Rectal smooth muscle tissue (tissue), 1 donor: ENCODE data around the gene KLF2.

Experiments used
- H3K27ac ChIP-seq: one replicate; pipeline ENCODE4 v1.7.0; 2013; ENCODE audit warnings: low read depth, low read length, inconsistent platforms
- H3K27me3 ChIP-seq: one replicate; pipeline ENCODE4 v1.7.0; 2013; ENCODE audit warnings: low read length; ENCODE audit not compliant: control insufficient read depth, insufficient read depth
- H3K36me3 ChIP-seq: one replicate; pipeline ENCODE4 v1.7.0; 2013; ENCODE audit warnings: low read length; ENCODE audit not compliant: control insufficient read depth, insufficient read depth
- H3K4me1 ChIP-seq: one replicate; pipeline ENCODE4 v1.7.0; 2013; ENCODE audit warnings: low read length; ENCODE audit not compliant: control insufficient read depth, insufficient read depth
- H3K4me3 ChIP-seq: one replicate; pipeline ENCODE4 v1.7.0; 2013; ENCODE audit warnings: low read length
- H3K9ac ChIP-seq: one replicate; pipeline ENCODE4 v1.7.0; 2013; ENCODE audit warnings: low read length

KLF2 gene

DNA sequence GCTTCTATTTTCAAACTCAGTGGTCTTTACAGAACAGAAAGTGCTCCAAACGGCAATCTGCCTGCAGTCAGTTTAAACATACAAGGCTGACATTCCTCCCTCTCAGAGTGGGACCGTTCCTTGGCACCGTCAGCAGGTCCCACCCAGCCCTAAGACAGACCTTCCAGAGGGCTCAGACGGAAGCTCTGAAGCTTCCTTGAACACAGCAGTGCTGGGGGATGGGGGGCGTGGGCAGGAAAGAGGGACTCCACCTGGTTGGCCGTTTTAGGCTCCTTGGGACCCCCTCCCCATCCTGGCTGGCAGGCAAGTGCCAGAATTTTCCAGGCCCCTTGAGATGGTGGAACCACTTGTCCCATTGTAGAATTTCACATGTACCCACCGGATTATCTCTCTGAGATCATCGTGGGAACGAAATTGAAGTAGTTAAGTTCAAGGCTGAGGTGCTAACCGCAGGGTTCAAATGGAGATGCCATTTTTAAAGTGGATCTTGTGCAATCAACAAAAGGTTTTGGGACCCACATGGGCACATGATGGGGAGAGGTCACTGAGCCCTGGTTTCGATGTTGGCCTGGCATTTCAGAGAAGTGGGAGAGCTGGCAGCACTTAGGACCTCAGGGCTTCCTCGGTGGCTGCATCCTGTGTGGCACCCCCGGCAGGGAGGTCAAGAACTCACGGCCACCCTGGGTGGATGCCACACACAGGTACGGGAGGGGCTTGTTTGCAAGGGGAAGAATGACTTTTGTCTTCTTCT is 46.2 kb downstream of the KLF2 start:
- no peak overlapping the region for H3K9ac ChIP-seq
- no peaks in the 10 kb centered on the region for H3K4me1 ChIP-seq
- H3K27me3 ChIP-seq: no peaks in the 10 kb centered on the region
- peaks cover 11% of the 10 kb centered on the region for H3K36me3 ChIP-seq
- no peak overlapping the region for H3K4me3 ChIP-seq
- H3K27ac ChIP-seq: no peak overlapping the region

DNA sequence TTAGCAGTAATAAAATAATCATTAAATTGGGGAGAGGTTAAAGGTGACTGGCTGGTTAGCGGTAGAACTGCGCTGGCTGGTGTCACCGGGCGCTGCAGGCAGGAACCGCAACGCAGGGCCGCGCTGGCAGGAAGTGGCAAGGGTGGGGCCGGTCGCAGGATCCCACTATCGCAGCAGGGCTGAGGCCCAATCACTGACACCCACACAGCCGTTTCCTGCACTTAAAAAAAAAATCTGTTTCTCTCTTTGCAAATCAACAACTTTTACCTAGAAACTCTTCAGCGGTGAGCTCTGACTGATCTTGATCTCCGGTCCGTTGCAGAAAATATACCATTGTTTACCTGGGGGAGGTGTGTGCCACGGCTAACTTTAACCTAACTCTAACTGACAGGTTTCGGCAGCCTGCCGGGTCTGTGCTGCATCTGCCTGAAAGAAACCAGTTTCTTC is 46.9 kb downstream of the KLF2 start:
- no peaks in the 10 kb centered on the region for H3K4me1 ChIP-seq
- H3K36me3 ChIP-seq: peaks cover 17% of the 10 kb centered on the region
- no peaks in the 10 kb centered on the region for H3K27me3 ChIP-seq
- H3K9ac ChIP-seq: no peak overlapping the region
- H3K4me3 ChIP-seq: no peak overlapping the region
- H3K27ac ChIP-seq: no peak overlapping the region

DNA sequence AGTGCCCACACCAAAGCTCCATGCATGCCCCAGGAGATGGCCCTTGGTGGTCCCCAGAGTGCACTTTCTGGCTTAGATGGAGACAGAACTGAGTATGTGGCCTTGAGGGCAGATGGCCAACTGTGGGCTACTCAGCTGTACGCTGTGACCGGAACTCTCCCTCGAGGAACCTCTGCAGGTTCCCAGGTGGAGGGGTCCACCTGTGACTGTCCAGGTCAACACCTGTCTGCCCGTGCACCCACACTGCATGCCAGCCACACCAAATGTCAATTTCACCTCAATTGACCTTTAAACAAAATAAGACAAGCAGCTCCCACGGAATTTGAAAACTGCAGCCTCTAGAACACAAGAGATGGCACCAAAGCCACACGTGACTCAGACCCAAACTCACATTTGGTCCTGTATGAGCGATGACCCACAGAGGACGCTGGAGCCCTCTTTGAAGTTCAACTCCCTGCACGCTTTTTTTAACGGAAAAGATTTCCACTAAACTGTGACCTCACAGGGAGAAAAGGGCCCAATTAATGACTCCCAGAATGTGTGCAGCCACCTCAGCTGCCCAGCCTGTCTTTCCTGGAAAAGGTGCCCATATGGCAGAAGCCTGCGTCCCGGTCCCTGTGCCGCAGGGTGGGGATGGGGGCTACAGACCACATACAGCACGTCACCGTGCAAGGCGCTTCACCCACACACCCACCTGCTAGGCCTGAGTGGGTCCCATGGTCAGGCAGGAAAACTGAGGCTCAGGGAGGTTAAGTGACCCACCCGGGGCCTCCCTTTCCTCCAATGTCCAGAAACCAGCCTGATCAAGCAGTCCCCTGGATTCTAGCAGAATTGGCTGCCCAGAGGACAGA is 47.7 kb downstream of the KLF2 start:
- H3K4me3 ChIP-seq: no peak overlapping the region
- no peaks in the 10 kb centered on the region for H3K4me1 ChIP-seq
- H3K27ac ChIP-seq: no peak overlapping the region
- no peak overlapping the region for H3K9ac ChIP-seq
- H3K27me3 ChIP-seq: no peaks in the 10 kb centered on the region
- H3K36me3 ChIP-seq: peaks cover 17% of the 10 kb centered on the region

DNA sequence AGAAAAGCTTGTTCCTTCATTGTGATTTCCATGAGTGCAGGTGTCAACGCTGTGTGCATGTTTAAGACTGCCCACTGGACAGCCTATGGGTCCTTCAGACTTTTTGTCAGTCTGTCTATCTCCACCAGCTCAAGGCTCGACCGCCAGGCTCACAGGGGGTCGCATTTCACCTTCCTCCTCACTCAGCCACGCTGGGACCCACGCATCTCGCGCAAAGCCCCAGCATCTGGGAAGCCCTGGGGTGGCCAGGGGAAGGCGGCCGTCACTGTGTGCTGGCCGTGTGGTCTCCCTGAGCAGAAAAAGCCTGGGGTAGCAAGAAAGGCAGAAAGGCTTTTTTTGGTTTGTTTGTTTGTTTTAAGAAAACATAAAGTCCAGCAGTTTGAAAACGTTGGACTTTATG is 48.5 kb downstream of the KLF2 start:
- H3K36me3 ChIP-seq: peaks cover 17% of the 10 kb centered on the region
- H3K27me3 ChIP-seq: no peaks in the 10 kb centered on the region
- H3K9ac ChIP-seq: no peak overlapping the region
- no peaks in the 10 kb centered on the region for H3K4me1 ChIP-seq
- no peak overlapping the region for H3K27ac ChIP-seq
- H3K4me3 ChIP-seq: no peak overlapping the region

DNA sequence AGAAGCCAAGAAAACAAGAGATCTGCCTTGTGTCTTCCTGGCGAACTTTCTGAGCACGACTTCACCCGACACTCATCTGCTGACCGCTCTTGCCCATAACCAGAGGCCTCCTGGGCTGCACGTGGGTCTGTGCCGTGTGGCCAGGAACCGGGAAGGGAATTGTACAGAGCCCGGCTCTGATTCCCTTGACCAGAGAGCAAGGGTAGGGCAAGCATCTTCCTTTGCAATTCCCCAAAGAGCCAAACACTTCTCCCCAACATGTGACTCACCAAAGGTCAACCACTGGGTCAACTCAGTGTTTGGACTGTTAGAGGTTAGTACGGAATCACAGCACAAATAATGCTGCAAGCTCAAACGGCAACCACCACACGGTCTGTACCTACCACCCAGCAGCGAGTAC is 48.9 kb downstream of the KLF2 start:
- Histone ChIP-seq H3K27me3 (no peaks in the 10 kb centered on the region), H3K36me3 (peaks cover 17% of the 10 kb centered on the region), H3K4me1 (no peaks in the 10 kb centered on the region), H3K9ac (no peak overlapping the region), H3K4me3 (no peak overlapping the region), H3K27ac (no peak overlapping the region)

DNA sequence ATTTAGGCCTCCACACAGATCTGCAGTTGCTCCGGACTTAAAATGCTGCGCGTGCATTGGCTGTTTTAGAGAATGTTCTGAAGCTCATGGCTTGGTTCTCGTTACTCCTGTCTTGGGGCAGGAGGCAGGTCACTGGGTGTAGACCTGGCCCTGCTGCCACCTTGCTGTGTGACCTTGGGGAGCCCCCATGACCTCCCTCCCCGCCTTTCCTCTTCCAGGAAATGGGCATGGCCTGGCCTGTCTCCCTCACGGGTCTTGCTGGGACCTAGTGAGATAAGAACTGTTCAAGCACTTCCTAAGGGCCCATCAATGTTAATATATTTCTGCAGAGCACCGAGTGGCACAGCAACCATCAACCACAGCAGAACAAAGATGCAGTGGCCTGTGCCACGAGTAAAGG is 49.4 kb downstream of the KLF2 start:
- H3K9ac ChIP-seq: no peak overlapping the region
- no peak overlapping the region for H3K4me3 ChIP-seq
- H3K27me3 ChIP-seq: no peaks in the 10 kb centered on the region
- H3K36me3 ChIP-seq: peaks cover 17% of the 10 kb centered on the region
- no peak overlapping the region for H3K27ac ChIP-seq
- no peaks in the 10 kb centered on the region for H3K4me1 ChIP-seq

DNA sequence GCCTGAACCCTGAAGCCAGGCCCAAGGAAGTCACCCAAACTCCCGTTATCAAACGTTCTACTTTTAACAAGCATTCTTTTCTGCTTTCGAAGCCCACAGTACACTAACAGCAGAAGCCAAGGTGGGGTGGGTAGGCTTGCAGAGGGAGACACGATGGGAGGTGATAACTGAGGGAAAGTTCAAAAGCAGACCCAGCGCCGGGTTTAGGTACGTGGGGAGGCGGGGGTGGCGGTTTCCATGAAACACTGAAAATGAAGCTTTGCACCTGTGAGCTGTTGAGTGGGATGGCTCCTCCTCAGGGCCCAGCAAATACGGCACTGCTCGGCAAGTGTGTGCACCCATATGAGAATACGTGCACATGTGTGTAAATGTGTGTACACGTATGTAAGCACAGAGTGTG is 49.8 kb downstream of the KLF2 start:
- H3K4me3 ChIP-seq: no peak overlapping the region
- no peak overlapping the region for H3K9ac ChIP-seq
- H3K27me3 ChIP-seq: no peaks in the 10 kb centered on the region
- peaks cover 17% of the 10 kb centered on the region for H3K36me3 ChIP-seq
- H3K4me1 ChIP-seq: no peaks in the 10 kb centered on the region
- no peak overlapping the region for H3K27ac ChIP-seq

DNA sequence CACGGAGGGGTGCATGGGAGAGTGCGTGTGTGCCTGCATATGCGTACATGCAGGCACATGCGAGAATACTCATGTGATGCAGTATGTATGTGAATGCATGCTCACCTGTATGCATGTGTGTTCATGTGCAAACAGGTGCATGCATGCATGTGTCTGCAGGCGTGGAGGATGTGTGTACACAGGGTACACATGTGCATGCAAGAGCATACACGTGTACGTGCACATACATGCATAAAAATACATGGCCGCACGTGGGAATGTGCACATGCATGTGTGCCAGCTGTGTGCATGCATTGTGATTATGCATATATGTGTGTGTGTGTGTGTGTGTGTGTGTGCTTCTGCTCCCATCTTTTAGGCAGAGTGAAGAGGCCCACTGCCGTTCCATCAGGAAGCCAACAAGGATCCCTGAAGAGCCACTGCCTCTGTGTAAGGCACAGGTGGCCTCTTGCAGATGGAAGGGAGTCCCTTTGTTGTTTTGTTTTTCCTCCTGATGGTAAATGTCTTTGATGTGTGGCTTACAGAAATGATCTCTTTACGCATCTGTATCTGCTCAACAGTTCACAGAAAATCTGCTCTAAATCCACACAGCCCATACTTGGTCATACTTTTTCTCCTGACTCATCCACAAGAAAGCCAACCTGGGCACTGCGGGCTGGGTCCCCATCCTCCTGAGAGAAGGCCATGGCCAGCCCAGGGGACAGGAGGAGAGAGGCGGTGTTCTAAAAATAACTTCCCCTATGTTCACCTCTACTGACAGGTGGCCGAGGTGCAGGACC is 50.7 kb downstream of the KLF2 start:
- H3K27me3 ChIP-seq: no peaks in the 10 kb centered on the region
- H3K36me3 ChIP-seq: peaks cover 17% of the 10 kb centered on the region
- H3K4me1 ChIP-seq: no peaks in the 10 kb centered on the region
- no peak overlapping the region for H3K4me3 ChIP-seq
- no peak overlapping the region for H3K27ac ChIP-seq
- H3K9ac ChIP-seq: no peak overlapping the region

DNA sequence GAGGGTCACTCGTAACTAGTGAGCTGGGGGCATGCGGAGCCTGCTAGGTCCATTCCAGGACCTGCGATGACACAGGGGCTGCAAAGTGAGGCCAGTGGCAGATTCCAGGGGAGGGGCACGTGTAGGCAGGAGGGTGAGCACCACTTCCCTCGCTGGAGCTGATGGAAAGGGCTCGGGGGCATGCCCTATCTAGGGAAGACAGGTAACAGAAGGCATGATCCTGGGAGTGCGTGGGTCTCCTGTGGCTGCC is 51.2 kb downstream of the KLF2 start:
- Histone ChIP-seq H3K4me1 (no peaks in the 10 kb centered on the region), H3K36me3 (peaks cover 17% of the 10 kb centered on the region)

DNA sequence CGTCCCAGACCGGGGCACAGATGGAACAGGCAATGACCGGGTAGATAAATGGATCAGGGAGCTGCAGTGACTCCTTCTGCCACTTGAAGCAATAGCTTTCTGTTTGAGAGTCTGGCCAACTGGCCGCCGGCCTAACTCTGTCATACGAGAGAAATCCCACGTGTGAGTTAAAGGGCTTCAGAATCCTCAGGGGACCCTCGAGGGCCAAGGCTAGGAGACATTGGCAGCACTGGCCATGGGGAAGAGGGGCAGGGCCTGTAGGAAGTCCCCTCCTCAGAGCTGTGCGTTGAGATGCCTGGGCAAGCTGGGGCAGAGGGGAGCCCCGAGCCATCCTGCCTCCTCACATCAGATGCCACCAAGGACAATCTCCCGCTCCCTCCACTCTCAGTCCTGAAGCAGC is 51.6 kb downstream of the KLF2 start:
- Histone ChIP-seq H3K4me1 (no peaks in the 10 kb centered on the region), H3K27me3 (no peaks in the 10 kb centered on the region), H3K36me3 (peaks cover 17% of the 10 kb centered on the region), H3K9ac (no peak overlapping the region), H3K4me3 (no peak overlapping the region), H3K27ac (no peak overlapping the region)

More for the DNA sequence above, 51.2 kb downstream of the KLF2 start:
- Histone ChIP-seq H3K9ac (no peak overlapping the region), H3K27ac (no peak overlapping the region), H3K4me3 (no peak overlapping the region), H3K27me3 (no peaks in the 10 kb centered on the region)

DNA sequence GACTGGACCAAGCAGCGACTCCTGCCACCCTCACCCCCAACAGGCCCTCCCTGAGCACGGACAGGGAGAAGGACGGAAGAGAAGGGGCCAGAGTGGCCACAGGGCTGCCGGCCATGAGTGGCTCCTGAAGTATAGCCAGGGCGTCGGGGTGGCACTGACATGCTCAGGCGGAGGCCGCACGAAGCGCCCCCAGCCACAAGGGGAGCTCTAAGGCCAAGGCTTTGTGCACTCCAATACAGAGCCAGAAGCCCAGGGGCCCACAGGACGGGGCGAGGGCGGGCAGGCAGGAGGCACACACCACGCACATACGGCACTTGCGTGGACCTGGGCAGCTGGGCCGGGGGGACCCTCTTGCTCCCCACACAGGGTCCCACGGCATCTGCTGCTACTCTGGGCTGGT is 52.0 kb downstream of the KLF2 start:
- H3K9ac ChIP-seq: no peak overlapping the region
- peaks cover 4% of the 10 kb centered on the region for H3K4me1 ChIP-seq
- H3K36me3 ChIP-seq: peaks cover 17% of the 10 kb centered on the region
- H3K27me3 ChIP-seq: no peaks in the 10 kb centered on the region
- H3K27ac ChIP-seq: no peak overlapping the region
- no peak overlapping the region for H3K4me3 ChIP-seq

DNA sequence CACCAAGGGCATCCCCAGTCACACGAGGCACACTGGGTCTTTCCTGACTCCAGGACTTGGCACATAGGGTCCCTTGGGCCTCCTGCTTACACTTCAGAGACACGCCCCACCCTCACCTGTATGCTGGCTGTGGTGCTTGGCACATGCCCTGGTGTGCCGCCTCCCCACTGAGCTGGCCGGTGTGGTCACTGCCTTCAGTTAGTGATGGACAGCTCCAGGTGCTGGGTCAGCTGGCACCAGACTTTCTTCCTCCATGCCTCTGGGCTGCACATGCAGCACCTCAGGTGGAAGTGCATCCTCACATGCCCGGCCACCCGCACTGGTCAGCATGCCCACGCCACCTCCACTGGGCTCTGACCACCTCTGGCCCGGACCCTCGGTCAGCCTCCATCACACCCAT is 52.9 kb downstream of the KLF2 start:
- Histone ChIP-seq H3K27me3 (no peaks in the 10 kb centered on the region), H3K9ac (no peak overlapping the region), H3K27ac (no peak overlapping the region), H3K4me1 (peaks cover 11% of the 10 kb centered on the region), H3K4me3 (no peak overlapping the region), H3K36me3 (peaks cover 17% of the 10 kb centered on the region)
